ENCODE results near the gene NR4A1. TPM values are rescaled to one million over a fixed set of nuclear protein-coding genes. Genes with fewer than 3 reads are reported as not detected.
A peak's percentile ranks its signal among the peaks of the same experiment; 100 is the strongest.

The NR4A1 gene
- total RNA-seq, 1 experiment from 2014 or later: 25.8 TPM

DNA sequence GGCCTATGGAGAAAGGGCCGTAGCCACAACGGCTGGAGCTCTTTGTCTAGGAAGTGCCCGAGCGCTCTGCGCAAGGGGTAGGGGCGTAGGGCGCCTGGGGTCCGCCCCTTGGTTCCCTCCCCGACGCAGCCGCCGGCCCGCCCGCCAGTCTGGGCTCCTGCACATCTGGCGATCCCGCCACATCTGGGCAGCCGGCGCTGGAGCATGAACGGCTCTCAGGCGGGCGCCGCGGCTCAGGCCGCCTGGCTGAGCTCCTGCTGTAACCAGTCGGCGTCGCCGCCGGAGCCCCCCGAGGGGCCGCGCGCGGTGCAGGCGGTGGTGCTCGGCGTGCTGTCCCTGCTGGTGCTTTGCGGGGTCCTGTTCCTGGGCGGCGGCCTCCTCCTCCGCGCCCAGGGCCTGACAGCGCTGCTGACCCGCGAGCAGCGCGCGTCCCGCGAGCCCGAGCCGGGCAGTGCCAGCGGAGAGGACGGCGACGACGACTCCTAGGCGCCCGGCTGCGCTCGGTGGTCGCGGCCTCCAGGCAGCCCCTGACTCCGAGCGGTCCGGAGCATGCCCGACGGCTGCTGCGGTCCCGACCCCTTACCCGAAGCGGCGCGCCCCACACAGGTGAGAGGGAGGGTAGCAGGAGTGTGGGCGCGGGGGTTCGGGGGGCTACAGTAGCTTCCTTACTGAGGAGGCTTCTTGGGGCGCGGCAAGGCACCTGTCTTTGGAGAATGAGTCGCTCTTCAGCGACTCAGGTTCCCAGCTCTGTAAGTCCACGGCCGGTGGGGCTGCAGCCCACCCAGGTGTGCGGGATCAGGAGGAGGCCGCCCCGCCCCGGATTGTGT is 28.5 kb downstream of the NR4A1 start, which contains the start of gene SMIM41:
TSS of gene SMIM41 (plus strand) at position 129 of the 827 bp plus-strand sequence. CDS start at position 205, 76 bp downstream.
- Histone ChIP-seq H3K79me2 (ENCODE audit: insufficient read depth, low read length) (no peaks in the 10 kb centered on the region), H3T11ph (ENCODE audit: low read length) (no peak within 1 kb of the TSS), H3K27ac (ENCODE audit: insufficient read length, low read depth, low read length) (no peak within 1 kb of the TSS), H3K18ac (ENCODE audit: insufficient read length, low read depth, low read length) (no peak within 1 kb of the TSS), H2BK20ac (ENCODE audit: low read depth, low read length, poor library complexity, severe bottlenecking) (no peak within 1 kb of the TSS), H3K79me1 (ENCODE audit: insufficient read depth, low read depth, low read length, poor library complexity, severe bottlenecking) (no peaks in the 10 kb centered on the region), H2BK15ac (ENCODE audit: low read depth, low read length) (no peak within 1 kb of the TSS), H3K14ac (ENCODE audit: insufficient read depth, low read length) (no peak within 1 kb of the TSS; the same call in 1 of the 2 replicates), H3K9ac (ENCODE audit: extremely low read depth, insufficient read length, low read length) (no peak within 1 kb of the TSS), H3K4ac (ENCODE audit: low read depth, low read length) (no peak within 1 kb of the TSS), H4K91ac (ENCODE audit: insufficient read length, low read depth, low read length) (no peak within 1 kb of the TSS), H3K27me3 (ENCODE audit: insufficient read depth, low read length) (no peaks in the 10 kb centered on the region), H4K5ac (ENCODE audit: insufficient read length, low read depth, low read length) (no peak within 1 kb of the TSS), H3K56ac (ENCODE audit: insufficient read length, low read depth, low read length) (no peak within 1 kb of the TSS), H3K23ac (ENCODE audit: insufficient read length, low read depth, low read length) (no peak within 1 kb of the TSS), H3K9me3 (ENCODE audit: control insufficient read depth, low read depth, low read length) (no peaks in the 10 kb centered on the region), H2AFZ (ENCODE audit: low read length) (no peak within 1 kb of the TSS), H3K23me2 (ENCODE audit: insufficient read length, low read depth, low read length, poor library complexity, severe bottlenecking) (no peaks in the 10 kb centered on the region), H3K4me1 (ENCODE audit: insufficient read depth, low read length) (no peaks in the 10 kb centered on the region; the same call in 1 of the 2 replicates), H2BK120ac (ENCODE audit: low read depth, low read length, poor library complexity, severe bottlenecking) (no peak within 1 kb of the TSS), H3K4me2 (ENCODE audit: insufficient read depth, insufficient read length, low read length) (no peak within 1 kb of the TSS), H2BK5ac (ENCODE audit: insufficient read length, low read length) (no peak within 1 kb of the TSS), H4K8ac (replicated peaks; ENCODE audit: insufficient read length, low read depth, low read length) (no peak within 1 kb of the TSS), H2BK12ac (ENCODE audit: insufficient read length, low read depth, low read length) (no peak within 1 kb of the TSS), H2AK5ac (ENCODE audit: insufficient read length, low read length) (no peak within 1 kb of the TSS), H4K20me1 (ENCODE audit: control insufficient read depth, insufficient read depth, insufficient read length) (no peaks in the 10 kb centered on the region)
- TF ChIP-seq, protein P1, sequence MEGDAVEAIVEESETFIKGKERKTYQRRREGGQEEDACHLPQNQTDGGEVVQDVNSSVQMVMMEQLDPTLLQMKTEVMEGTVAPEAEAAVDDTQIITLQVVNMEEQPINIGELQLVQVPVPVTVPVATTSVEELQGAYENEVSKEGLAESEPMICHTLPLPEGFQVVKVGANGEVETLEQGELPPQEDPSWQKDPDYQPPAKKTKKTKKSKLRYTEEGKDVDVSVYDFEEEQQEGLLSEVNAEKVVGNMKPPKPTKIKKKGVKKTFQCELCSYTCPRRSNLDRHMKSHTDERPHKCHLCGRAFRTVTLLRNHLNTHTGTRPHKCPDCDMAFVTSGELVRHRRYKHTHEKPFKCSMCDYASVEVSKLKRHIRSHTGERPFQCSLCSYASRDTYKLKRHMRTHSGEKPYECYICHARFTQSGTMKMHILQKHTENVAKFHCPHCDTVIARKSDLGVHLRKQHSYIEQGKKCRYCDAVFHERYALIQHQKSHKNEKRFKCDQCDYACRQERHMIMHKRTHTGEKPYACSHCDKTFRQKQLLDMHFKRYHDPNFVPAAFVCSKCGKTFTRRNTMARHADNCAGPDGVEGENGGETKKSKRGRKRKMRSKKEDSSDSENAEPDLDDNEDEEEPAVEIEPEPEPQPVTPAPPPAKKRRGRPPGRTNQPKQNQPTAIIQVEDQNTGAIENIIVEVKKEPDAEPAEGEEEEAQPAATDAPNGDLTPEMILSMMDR (conservative IDR thresholded peaks at IDR 0.05): no peak
- peak; percentile 64 for DNase-seq
- Mint-ChIP-seq H3K4me1 (peaks cover 13 to 26% of the 10 kb centered on the region in 2 experiments), H3K36me3 (ENCODE audit: insufficient read depth in 1 of 3, low read depth in 3 of 3) (peaks cover 21 to 43% (median 30%) of the 10 kb centered on the region in 3 experiments; a peak in 6 of 7 replicates), H3K9me3 (no peaks in the 10 kb centered on the region), H3K27me3 (ENCODE audit: low read depth) (no peaks in the 10 kb centered on the region), H3K4me3 (no peak within 1 kb of the TSS), H3K27ac (peak within 1 kb of the TSS; percentile 21 to 89 (median 57); a peak in 2 of 7 replicates)
- no CpG with 5 or more reads among the region's 87 CpGs for WGBS (ENCODE audit: extremely low coverage, insufficient read length, low lambda C conversion rate)

Data from H9 (cell line).